Activated naive CD8-positive, alpha-beta T cell (primary cell): Measurements from ENCODE around the gene HS3ST2.

Experiments used
- H3K27ac Mint-ChIP-seq: one replicate; pipeline ENCODE4 v1.8.0; 2021; ENCODE audit warnings: mixed read lengths
- H3K27me3 Mint-ChIP-seq: one replicate; pipeline ENCODE4 v1.8.0; 2021; ENCODE audit warnings: mixed read lengths
- H3K36me3 Mint-ChIP-seq: one replicate; pipeline ENCODE4 v1.8.0; 2021; ENCODE audit warnings: mixed read lengths
- H3K4me1 Mint-ChIP-seq: one replicate; pipeline ENCODE4 v1.8.0; 2021; ENCODE audit warnings: low read depth, mixed read lengths
- H3K4me3 Mint-ChIP-seq: one replicate; pipeline ENCODE4 v1.8.0; 2021; ENCODE audit warnings: mild to moderate bottlenecking, mixed read lengths
- H3K9me3 Mint-ChIP-seq: one replicate; pipeline ENCODE4 v1.8.0; 2021; ENCODE audit warnings: low read depth, mixed read lengths

Gene HS3ST2

GRCh38 chr16:22948603-22949368, 134.8 kb downstream of the HS3ST2 start:
- Mint-ChIP-seq H3K4me3 (no peak overlapping the region), H3K27me3 (peaks cover 34% of the 10 kb centered on the region), H3K4me1 (peaks cover 3% of the 10 kb centered on the region), H3K36me3 (no peaks in the 10 kb centered on the region), H3K9me3 (no peaks in the 10 kb centered on the region), H3K27ac (no peak overlapping the region)

GRCh38 chr16:22955461-22956070, 141.6 kb downstream of the HS3ST2 start:
- Mint-ChIP-seq H3K27ac (no peak overlapping the region), H3K4me3 (no peak overlapping the region), H3K27me3 (peaks cover 29% of the 10 kb centered on the region), H3K9me3 (no peaks in the 10 kb centered on the region), H3K4me1 (no peaks in the 10 kb centered on the region), H3K36me3 (no peaks in the 10 kb centered on the region)

GRCh38 chr16:22961206-22961605, 147.2 kb downstream of the HS3ST2 start:
- Mint-ChIP-seq H3K9me3 (no peaks in the 10 kb centered on the region), H3K4me1 (no peaks in the 10 kb centered on the region), H3K27me3 (peaks cover 30% of the 10 kb centered on the region), H3K27ac (no peak overlapping the region), H3K4me3 (no peak overlapping the region), H3K36me3 (no peaks in the 10 kb centered on the region)

- no peaks in the 10 kb centered on the region for H3K9me3 Mint-ChIP-seq
- H3K36me3 Mint-ChIP-seq: no peaks in the 10 kb centered on the region
- no peak overlapping the region for H3K4me3 Mint-ChIP-seq
- no peaks in the 10 kb centered on the region for H3K4me1 Mint-ChIP-seq
- no peak overlapping the region for H3K27ac Mint-ChIP-seq
- H3K27me3 Mint-ChIP-seq: peaks cover 24% of the 10 kb centered on the region
Measured at GRCh38 chr16:22962905-22963304, 148.9 kb downstream of the HS3ST2 start.
